ES-I3 (cell line): ENCODE measurements around the gene ZNF75A.

Experiments
- H3K36me3 ChIP-seq: 2 replicates; pipeline ENCODE4 v1.6.1; 2013; ENCODE audit warnings: mild to moderate bottlenecking, low read length, control low read depth, moderate library complexity; ENCODE audit not compliant: insufficient read depth
- H3K4me1 ChIP-seq: 2 replicates; pipeline ENCODE4 v1.6.1; 2013; ENCODE audit warnings: mild to moderate bottlenecking, control low read depth, low read length; ENCODE audit not compliant: insufficient read depth
- H3K9ac ChIP-seq: 2 replicates; pipeline ENCODE4 v1.6.1; 2013; ENCODE audit warnings: low read depth, mild to moderate bottlenecking, low read length, moderate library complexity
- H3K9me3 ChIP-seq: 2 replicates; pipeline ENCODE4 v1.6.1; 2013; ENCODE audit warnings: mild to moderate bottlenecking, low read length, moderate library complexity; ENCODE audit not compliant: control insufficient read depth, insufficient read depth

The ZNF75A gene

DNA sequence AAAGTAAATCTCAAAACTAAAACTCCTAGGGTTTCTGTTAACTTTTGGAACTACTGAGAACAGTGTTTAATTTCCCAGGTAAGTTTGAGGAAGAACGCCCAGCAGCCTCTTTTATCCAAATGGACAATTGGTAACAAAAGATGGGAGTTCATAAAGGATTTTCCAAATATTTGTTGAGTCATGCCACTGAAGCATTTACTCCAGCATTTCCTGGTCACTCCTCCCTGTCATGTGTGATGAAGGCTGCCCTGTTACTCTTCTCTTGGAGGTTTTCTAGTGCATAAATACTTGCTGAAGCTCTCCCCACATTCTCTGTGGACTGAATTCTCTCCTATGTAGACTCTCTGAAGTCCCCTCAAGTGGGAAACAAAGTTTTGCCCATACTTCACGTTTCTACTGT lies 16.5 kb downstream of the ZNF75A start:
- peaks cover 15% of the 10 kb centered on the region for H3K36me3 ChIP-seq
- peaks cover 26% of the 10 kb centered on the region for H3K9me3 ChIP-seq
- no peaks in the 10 kb centered on the region for H3K4me1 ChIP-seq
- H3K9ac ChIP-seq, result no peak overlapping the region

DNA sequence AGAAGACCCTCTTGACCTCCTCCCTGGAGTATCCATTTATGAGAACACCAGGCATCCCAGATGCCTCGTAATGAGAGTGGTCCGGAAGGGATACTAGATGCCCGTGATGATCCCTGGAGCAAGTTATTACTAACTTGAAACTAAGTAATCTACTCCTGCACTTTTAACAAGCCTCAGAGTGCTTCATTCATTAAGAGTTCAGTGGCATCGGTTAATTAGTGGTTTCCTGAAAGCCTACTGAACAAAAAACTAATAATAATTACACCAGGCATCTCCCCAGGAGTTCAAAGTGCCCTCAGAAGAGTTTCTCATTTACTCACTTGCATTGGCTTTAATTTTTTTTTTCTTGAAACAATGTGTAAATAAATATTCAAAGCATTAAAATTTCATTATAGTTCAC lies 22.2 kb downstream of the ZNF75A start:
- Histone ChIP-seq H3K4me1 (no peaks in the 10 kb centered on the region), H3K9ac (no peak overlapping the region)

DNA sequence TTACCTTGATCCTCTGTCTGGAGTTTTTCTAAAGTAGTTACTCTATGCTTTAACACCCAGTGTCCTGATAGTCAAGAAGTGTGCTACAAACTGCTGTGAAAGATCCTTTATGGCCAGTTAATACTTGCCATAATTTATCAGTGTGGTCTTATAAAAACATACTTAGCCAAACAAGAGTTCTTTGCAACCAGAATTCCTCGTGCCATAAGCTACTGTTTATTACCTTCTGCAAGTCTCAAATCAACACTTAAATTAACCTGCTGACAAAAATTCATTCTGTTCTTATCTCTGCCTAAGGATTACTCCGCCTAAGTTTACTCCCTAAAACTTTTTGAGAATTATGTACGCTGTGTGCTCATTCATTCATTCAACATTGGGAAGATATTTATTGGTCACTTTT lies 22.8 kb downstream of the ZNF75A start:
- Histone ChIP-seq H3K9ac (no peak overlapping the region), H3K4me1 (no peaks in the 10 kb centered on the region), H3K36me3 (no peaks in the 10 kb centered on the region), H3K9me3 (no peaks in the 10 kb centered on the region)

More for the DNA sequence above, 22.2 kb downstream of the ZNF75A start:
- Histone ChIP-seq H3K36me3 (no peaks in the 10 kb centered on the region), H3K9me3 (no peaks in the 10 kb centered on the region)

DNA sequence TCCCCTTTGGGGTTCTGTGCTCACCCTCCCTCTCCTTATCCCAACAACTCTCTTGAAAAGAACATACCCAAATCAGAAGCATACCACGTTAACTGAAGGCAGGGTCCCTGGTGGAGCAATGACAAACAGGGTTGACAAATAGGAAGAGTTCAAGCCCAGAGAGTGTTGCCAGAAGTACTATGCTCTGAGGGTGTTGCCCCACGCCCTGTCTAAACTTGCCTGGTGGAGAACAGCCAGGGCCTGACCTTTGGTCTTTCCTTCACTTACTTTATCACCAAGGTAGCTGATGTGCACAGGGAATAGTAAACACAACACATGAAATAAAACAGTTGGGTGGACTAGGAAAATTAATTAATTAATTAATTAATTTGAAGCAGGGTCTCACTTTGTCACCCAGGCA lies 23.3 kb downstream of the ZNF75A start:
- H3K4me1 ChIP-seq, result no peaks in the 10 kb centered on the region
- H3K36me3 ChIP-seq, result no peaks in the 10 kb centered on the region
- no peak overlapping the region for H3K9ac ChIP-seq
- no peaks in the 10 kb centered on the region for H3K9me3 ChIP-seq

DNA sequence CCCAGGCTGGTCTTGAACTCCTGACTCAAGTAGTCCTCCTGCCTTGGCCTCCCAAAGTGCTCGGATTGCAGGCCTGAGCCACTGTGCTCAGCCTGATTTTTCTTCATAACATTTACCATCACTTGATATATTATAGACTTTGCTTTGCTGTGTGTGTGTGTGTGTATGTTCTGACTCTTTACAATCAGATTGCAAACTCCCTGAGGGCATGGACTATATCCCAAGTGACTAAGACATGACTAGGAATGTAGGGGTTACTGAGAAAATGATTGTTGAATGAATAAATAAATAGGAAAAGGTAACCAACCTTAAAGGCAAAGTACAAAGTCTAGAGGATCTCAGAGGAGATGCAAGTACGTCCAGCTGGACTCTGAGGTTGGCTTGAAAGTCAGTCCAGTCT lies 40.7 kb downstream of the ZNF75A start:
- no peaks in the 10 kb centered on the region for H3K9me3 ChIP-seq
- no peak overlapping the region for H3K9ac ChIP-seq
- no peaks in the 10 kb centered on the region for H3K4me1 ChIP-seq
- no peaks in the 10 kb centered on the region for H3K36me3 ChIP-seq

DNA sequence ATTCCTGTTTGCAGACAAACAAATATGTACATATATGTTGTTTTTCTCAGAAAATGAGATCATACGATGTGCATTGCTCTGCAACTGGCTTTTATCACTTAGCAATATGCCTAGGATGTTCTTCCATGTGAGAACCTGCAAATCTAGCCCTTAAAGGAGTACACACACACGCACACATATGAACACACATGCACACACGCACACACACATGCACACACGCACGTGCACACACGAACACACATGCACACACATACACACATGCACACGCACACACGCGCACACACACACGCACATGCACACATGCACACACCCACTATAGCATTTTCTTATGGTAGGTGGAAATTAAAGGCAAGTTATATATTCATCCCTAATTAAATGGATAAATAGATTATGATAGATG lies 42.3 kb downstream of the ZNF75A start:
- Histone ChIP-seq H3K4me1 (no peaks in the 10 kb centered on the region), H3K36me3 (no peaks in the 10 kb centered on the region), H3K9ac (no peak overlapping the region), H3K9me3 (no peaks in the 10 kb centered on the region)

DNA sequence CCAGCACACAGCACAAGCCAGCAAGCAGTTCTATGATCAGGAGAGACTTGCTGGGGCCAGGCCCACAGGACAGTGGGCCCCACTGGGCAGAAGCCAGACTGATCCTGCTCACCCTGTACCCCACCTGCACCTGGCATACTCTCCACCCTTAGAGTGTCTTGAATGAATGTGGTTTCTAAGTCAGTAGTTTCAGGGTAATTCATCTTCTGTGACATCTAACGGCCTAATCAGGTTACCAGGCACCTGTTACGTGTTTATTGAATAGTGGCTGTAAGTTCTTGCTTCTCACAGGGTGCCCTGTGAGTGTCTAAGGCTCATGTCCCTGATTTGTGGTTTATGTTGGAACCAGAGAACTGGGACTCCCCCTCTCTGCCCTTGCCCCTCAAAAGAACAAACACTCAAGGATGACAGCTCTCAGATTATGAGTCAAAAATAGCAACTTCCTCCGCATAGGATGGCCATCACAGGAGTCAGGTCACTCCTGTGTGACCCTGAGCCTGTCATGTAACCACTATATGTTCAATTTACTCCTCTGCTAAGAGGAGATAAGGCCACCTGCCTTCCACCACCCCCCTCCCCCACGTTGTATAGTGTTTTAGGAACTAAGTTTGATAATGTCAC lies 43.4 kb downstream of the ZNF75A start:
- no peaks in the 10 kb centered on the region for H3K36me3 ChIP-seq
- no peaks in the 10 kb centered on the region for H3K4me1 ChIP-seq
- no peaks in the 10 kb centered on the region for H3K9me3 ChIP-seq
- no peak overlapping the region for H3K9ac ChIP-seq

DNA sequence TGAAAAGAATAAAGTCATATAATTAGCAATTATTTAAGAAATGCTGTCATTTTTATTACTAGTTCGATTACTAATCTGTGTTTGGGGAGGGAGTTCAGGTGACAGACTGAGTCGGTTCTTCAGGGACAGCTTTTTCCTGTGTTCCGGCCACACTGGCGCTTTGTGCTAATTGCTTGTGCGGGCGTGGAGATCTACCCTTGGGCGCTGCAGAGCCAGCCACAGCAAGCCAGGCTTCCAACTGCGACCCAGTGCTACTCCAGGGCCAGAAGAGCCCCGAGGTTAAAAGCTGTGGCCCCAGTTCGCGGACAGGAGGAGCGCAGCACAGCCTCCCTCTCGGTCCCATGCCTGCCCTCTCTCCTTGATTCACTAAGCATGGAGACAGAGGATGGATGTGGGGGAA lies 43.9 kb downstream of the ZNF75A start:
- no peak overlapping the region for H3K9ac ChIP-seq
- no peaks in the 10 kb centered on the region for H3K4me1 ChIP-seq
- no peaks in the 10 kb centered on the region for H3K36me3 ChIP-seq
- no peaks in the 10 kb centered on the region for H3K9me3 ChIP-seq

DNA sequence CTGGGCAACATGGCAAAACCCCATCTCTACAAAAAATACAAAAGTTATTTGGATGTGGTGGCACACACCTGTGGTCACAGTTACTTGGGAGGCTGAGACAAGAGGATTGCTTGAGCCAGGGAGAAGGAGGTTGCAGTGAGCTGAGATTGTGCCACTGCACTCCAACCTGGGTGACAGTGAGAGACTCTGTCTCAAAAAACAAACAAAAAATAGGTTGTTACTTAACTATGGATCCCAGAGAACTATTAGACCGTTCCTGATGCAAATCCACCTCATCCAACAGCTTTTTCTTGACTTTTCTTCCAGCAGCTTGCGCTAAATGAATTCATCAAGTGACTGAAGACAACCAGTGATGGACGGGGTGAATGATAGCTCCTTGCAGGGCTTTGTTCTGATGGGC lies 50.3 kb downstream of the ZNF75A start, which contains the start of gene OR2C1:
Gene OR2C1, plus strand, starts transcription at position 301 of the 400 bp plus-strand sequence. Its CDS starts 52 bp downstream, at position 353.
- H3K36me3 ChIP-seq, result no peaks in the 10 kb centered on the region; the same call in 1 of the 2 replicates
- no peaks in the 10 kb centered on the region for H3K9me3 ChIP-seq
- no peak within 1 kb of the TSS for H3K9ac ChIP-seq
- H3K4me1 ChIP-seq, result no peaks in the 10 kb centered on the region

DNA sequence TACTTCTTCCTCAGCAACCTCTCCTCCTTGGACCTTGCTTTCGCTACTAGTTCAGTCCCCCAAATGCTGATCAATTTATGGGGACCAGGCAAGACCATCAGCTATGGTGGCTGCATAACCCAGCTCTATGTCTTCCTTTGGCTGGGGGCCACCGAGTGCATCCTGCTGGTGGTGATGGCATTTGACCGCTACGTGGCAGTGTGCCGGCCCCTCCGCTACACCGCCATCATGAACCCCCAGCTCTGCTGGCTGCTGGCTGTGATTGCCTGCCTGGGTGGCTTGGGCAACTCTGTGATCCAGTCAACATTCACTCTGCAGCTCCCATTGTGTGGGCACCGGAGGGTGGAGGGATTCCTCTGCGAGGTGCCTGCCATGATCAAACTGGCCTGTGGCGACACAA lies 50.8 kb downstream of the ZNF75A start:
- H3K9ac ChIP-seq, result no peak overlapping the region
- no peaks in the 10 kb centered on the region; the same call in 1 of the 2 replicates for H3K36me3 ChIP-seq
- no peaks in the 10 kb centered on the region for H3K9me3 ChIP-seq
- H3K4me1 ChIP-seq, result no peaks in the 10 kb centered on the region

DNA sequence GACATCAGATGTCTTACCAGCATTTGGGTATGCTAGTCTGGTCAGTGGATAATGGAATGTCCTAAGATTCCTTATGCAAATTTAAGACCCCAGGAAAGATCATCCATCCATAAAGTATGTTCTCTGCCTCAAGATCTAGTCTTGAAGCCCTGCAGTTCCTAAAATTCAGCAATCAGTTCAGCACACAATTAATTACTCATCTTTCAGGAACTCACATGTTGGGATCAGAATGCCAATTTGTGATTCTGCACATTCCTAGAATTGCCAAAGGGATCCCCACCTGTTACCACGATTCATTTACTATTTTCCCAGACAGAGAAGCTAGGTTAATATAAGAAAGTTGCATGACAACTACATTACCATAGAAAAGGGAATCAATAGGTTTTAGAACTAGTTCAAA lies 53.6 kb downstream of the ZNF75A start:
- Histone ChIP-seq H3K4me1 (no peaks in the 10 kb centered on the region), H3K9ac (no peak overlapping the region), H3K9me3 (no peaks in the 10 kb centered on the region), H3K36me3 (no peaks in the 10 kb centered on the region; the same call in 1 of the 2 replicates)

DNA sequence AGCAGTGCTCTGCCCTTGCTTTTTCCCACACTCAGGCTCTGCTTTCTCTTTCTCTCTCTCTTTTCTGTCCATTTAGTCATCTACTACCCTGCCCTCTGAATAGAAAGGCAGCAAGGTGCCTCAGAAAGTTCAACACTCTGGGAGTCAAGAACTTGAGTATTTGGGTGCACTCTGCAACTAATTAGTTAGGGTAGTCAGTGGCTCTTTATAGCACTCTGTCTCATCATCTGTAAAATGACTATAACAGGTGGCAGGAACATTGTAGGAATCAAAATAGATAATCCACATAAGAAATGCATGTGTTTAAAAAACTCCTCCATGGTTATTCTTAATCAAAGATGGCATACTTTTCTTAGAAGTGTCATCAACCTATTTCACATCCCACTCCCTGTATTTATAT lies 57.6 kb downstream of the ZNF75A start:
- no peaks in the 10 kb centered on the region for H3K4me1 ChIP-seq
- H3K9ac ChIP-seq, result no peak overlapping the region
- H3K9me3 ChIP-seq, result 0 out of 2 replicates have a peak, but pooled peaks cover 4% of the 10 kb centered on the region
- H3K36me3 ChIP-seq, result no peaks in the 10 kb centered on the region; the same call in 1 of the 2 replicates

DNA sequence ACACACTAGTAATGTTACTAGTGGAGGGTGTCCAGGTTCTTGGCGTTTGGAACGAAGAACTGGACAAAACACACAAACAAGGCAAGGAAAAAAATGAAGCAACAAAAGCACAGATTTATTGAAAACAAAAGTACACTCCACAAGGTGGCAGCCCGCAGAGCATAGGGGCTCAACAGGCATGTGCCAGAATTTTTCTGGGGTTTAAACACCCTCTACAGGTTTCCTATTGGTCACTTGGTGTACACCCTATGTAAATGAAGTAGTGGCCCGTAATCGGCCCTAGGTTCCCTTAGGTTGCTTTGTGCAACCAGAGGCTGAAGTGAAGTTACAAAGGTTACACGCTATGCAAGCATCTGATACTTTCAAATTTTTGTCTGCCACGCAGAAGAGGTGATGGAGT lies 58.5 kb downstream of the ZNF75A start:
- no peak overlapping the region for H3K9ac ChIP-seq

DNA sequence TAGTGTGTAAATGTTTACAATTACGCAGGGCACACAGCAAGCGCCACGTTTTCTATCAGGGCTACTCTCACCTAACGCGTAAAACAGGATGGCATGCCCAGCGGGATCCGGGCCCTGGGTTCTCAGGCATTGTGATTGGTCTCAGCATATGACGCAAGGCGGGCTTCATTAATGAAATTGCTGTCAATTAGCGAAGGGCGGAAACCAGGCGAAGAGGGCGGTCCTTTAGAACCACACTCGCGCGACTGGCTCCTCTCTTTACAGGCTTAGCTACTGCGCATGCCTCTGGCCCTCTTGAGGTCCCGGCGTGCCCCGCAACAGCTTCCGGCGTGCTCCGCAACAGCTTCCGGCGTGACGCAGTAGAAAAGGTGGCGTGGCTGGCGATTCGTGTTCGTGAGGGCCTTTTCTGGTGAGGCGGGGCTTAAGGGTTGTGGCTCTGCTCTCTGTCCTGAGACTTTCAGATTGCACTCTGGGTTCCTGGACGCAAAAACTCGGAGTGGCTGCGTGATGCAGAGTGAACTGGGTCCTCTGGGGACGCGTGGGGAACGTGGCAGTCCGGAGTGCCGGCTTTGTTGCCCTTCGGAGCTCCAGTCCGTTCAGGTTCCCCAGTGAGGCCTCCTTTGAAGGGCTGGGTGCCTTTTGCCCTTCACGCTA lies 59.6 kb downstream of the ZNF75A start:
- H3K4me1 ChIP-seq, result no peaks in the 10 kb centered on the region
- H3K36me3 ChIP-seq, result no peaks in the 10 kb centered on the region
- no peak overlapping the region for H3K9ac ChIP-seq
- H3K9me3 ChIP-seq, result 0 out of 2 replicates have a peak, but pooled peaks cover 4% of the 10 kb centered on the region

More for the DNA sequence above, 58.5 kb downstream of the ZNF75A start:
- Histone ChIP-seq H3K9me3 (0 out of 2 replicates have a peak, but pooled peaks cover 4% of the 10 kb centered on the region), H3K4me1 (no peaks in the 10 kb centered on the region), H3K36me3 (no peaks in the 10 kb centered on the region)
